Osteoblast (primary cell): ENCODE measurements around the gene SPESP1. TPM values are rescaled to one million over a fixed set of nuclear protein-coding genes. Genes with fewer than 3 reads are reported as not detected.

Experiments used
- DNase-seq: peaks from one replicate; pipeline ENCODE4 v3.0.0; 2011; ENCODE audit warnings: low spot score, mixed read lengths; ENCODE audit not compliant: insufficient read length; ENCODE audit errors: missing footprints
- H2AFZ ChIP-seq: 2 replicates; pipeline ENCODE4 v1.6.0; 2011; ENCODE audit warnings: mild to moderate bottlenecking, low read length
- H3K27ac ChIP-seq: 2 replicates; pipeline ENCODE4 v1.5.1; 2011; ENCODE audit warnings: mild to moderate bottlenecking, low read depth, low read length, moderate library complexity
- H3K27me3 ChIP-seq: 2 replicates; pipeline ENCODE4 v1.6.0; 2012; ENCODE audit warnings: mild to moderate bottlenecking, control low read depth, inconsistent platforms, low read length, moderate library complexity; ENCODE audit not compliant: insufficient read depth
- H3K36me3 ChIP-seq: 2 replicates; pipeline ENCODE4 v1.5.1; 2011; ENCODE audit warnings: mild to moderate bottlenecking, low read length, control low read depth, moderate library complexity; ENCODE audit not compliant: insufficient read depth
- H3K4me1 ChIP-seq: 2 replicates; pipeline ENCODE4 v1.5.1; 2011; ENCODE audit warnings: mild to moderate bottlenecking, low read length, control low read depth, moderate library complexity; ENCODE audit not compliant: insufficient read depth
- H3K4me2 ChIP-seq: 2 replicates; pipeline ENCODE4 v1.6.0; 2011; ENCODE audit warnings: mild to moderate bottlenecking, low read length; ENCODE audit not compliant: insufficient read depth
- H3K4me3 ChIP-seq: fragments of 200-600 bp; sonication (generic); 3 replicates; pipeline ENCODE4 v1.5.1; 2012; ENCODE audit warnings: mild to moderate bottlenecking, low read length, inconsistent platforms; ENCODE audit not compliant: insufficient read depth
- H3K79me2 ChIP-seq: 2 replicates; pipeline ENCODE4 v1.6.0; 2012; ENCODE audit warnings: mild to moderate bottlenecking, low read length, control low read depth, inconsistent platforms; ENCODE audit not compliant: insufficient read depth
- H3K9me3 ChIP-seq: 2 replicates; pipeline ENCODE4 v1.5.1; 2011; ENCODE audit warnings: low read depth, low read length, control low read depth
- H4K20me1 ChIP-seq: 2 replicates; pipeline ENCODE4 v1.6.0; 2012; ENCODE audit warnings: mild to moderate bottlenecking, low read length, control low read depth; ENCODE audit not compliant: insufficient read depth
- total RNA-seq: library from RNA; depleted of rRNA; stranded (reverse); fragments of >200 nt; gene quantifications from 2 replicates; pipeline ENCODE4 v1.2.3, GENCODE V29; 2012
- TF ChIP-seq, protein P1 (sequence below): IDR thresholded peaks from 2 replicates; pipeline ENCODE4 v1.5.1; 2011; ENCODE audit warnings: mild to moderate bottlenecking, low read depth, low read length, moderate library complexity; ENCODE audit errors: extremely low read depth

The SPESP1 gene
- total RNA-seq, 1 donor: 2.9 TPM

DNA sequence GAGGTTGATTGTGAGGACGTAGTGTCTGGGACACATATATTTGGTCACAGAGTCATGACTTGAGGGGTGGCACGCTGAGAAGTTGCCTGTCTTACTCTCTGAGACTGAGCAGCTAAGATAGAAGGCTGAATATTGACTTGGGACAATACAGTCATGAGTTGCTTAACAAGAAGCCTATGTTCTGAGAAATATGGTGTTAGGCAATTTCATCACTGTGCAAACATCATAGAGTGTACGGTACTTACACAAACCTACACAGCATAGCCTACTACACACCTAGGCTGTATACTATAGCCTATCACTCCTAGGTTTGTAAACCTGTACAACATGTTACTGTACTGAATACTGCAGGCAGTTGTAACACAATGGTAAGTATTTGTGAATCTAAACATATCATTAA, 30.3 kb upstream of the SPESP1 start:
- no peaks in the 10 kb centered on the region for H3K4me1 ChIP-seq
- no peak overlapping the region for H3K27ac ChIP-seq
- no peak for DNase-seq
- no peaks in the 10 kb centered on the region for H3K36me3 ChIP-seq
- no peak overlapping the region for H3K4me3 ChIP-seq
- H4K20me1 ChIP-seq: no peaks in the 10 kb centered on the region
- no peaks in the 10 kb centered on the region for H3K79me2 ChIP-seq
- peaks cover 61% of the 10 kb centered on the region for H3K27me3 ChIP-seq
- H3K4me2 ChIP-seq: no peak overlapping the region
- TF ChIP-seq, protein P1, sequence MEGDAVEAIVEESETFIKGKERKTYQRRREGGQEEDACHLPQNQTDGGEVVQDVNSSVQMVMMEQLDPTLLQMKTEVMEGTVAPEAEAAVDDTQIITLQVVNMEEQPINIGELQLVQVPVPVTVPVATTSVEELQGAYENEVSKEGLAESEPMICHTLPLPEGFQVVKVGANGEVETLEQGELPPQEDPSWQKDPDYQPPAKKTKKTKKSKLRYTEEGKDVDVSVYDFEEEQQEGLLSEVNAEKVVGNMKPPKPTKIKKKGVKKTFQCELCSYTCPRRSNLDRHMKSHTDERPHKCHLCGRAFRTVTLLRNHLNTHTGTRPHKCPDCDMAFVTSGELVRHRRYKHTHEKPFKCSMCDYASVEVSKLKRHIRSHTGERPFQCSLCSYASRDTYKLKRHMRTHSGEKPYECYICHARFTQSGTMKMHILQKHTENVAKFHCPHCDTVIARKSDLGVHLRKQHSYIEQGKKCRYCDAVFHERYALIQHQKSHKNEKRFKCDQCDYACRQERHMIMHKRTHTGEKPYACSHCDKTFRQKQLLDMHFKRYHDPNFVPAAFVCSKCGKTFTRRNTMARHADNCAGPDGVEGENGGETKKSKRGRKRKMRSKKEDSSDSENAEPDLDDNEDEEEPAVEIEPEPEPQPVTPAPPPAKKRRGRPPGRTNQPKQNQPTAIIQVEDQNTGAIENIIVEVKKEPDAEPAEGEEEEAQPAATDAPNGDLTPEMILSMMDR: no peak
- no peak overlapping the region for H2AFZ ChIP-seq
- H3K9me3 ChIP-seq: no peaks in the 10 kb centered on the region

DNA sequence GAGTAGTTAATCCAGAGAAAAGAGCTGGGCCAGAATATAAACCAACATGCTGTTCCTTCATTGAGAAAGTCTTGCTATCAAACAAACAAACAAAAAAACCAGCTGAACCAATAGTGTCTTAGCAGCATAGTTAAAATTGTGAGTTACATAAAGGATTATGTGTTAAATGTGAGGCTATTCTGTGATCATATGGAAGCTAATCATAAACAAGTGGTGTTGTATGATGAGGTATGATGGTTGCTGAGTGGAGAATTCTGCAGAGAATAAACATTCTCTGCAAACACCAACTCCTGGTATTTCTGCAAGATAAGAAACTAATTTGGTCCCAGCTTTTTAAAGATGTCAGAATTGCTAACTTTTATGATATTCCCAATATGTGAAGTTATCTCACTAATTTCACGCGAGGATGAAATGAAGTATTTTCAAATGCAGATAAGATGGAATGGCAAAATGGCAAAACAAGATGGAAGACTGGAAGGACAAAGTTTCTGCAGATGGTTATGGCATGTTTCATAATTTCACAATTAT, 22.9 kb upstream of the SPESP1 start:
- Histone ChIP-seq H3K27ac (no peak overlapping the region), H3K36me3 (no peaks in the 10 kb centered on the region), H3K27me3 (peaks cover 63% of the 10 kb centered on the region), H3K9me3 (no peaks in the 10 kb centered on the region), H4K20me1 (no peaks in the 10 kb centered on the region), H3K4me1 (no peaks in the 10 kb centered on the region), H2AFZ (no peak overlapping the region), H3K4me2 (no peak overlapping the region), H3K4me3 (no peak overlapping the region), H3K79me2 (no peaks in the 10 kb centered on the region)
- TF ChIP-seq, protein P1: no peak
- DNase-seq: no peak

DNA sequence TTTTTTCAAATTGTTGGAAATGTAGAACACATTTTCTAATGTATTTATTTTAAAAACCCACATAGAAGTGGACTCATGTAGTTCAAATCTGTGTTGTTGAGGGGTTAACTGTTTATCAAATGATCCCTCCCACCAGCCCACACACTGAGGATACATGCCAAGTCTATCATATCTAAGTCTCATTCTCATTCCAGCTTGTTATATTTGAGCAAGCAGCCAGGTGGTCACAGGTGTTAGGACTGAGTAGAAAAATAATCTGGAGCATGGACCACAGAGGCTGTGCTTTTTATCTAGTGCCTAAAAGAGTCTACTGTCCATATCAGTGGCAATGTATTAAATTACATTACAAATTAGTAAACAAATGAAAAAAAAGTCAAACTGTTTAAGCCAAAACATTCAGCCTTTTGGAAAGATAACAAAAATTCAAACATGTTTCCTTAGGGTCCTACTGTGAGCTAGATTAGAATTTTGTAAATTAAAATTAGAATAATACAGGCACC, 20.7 kb upstream of the SPESP1 start:
- Histone ChIP-seq H3K27ac (no peak overlapping the region), H3K36me3 (no peaks in the 10 kb centered on the region), H2AFZ (no peak overlapping the region), H4K20me1 (no peaks in the 10 kb centered on the region), H3K79me2 (no peaks in the 10 kb centered on the region), H3K4me2 (no peak overlapping the region), H3K27me3 (peaks cover 55% of the 10 kb centered on the region), H3K4me1 (no peaks in the 10 kb centered on the region), H3K9me3 (no peaks in the 10 kb centered on the region), H3K4me3 (no peak overlapping the region)
- TF ChIP-seq, protein P1: no peak
- no peak for DNase-seq

DNA sequence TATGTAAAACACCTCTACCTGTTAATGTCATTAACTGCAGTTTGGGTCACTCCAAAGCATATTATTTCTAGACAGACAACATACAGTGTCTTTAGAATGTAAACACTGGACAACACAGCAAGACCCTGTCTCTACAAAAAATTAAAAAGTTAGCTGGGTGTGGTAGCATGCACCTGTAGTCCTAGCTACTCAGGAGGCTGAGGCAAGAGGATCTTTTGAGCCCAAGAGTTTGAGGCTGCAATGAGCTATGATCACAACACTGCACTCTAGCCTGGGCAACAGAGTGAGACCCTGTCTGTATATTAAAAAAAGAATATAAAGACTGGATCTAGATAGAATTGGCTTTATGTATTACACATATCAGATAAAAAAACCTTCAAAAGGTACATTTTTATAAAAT, 20.0 kb upstream of the SPESP1 start:
- Histone ChIP-seq H4K20me1 (no peaks in the 10 kb centered on the region), H3K27me3 (peaks cover 49% of the 10 kb centered on the region), H3K36me3 (no peaks in the 10 kb centered on the region)

More for the DNA sequence above, 20.0 kb upstream of the SPESP1 start:
- H3K4me2 ChIP-seq: no peak overlapping the region
- DNase-seq: no peak
- H3K79me2 ChIP-seq: no peaks in the 10 kb centered on the region
- H3K4me3 ChIP-seq: no peak overlapping the region
- TF ChIP-seq, protein P1: no peak
- H2AFZ ChIP-seq: no peak overlapping the region
- no peak overlapping the region for H3K27ac ChIP-seq
- H3K9me3 ChIP-seq: no peaks in the 10 kb centered on the region
- no peaks in the 10 kb centered on the region for H3K4me1 ChIP-seq
